DMS 273 (cell line): ENCODE results near the gene CYP19A1.
A peak's percentile ranks its signal among the peaks of the same experiment; 100 is the strongest.
"Not testable (repeated sequence)": the region's sequence is repeated elsewhere in the genome, so short reads cannot be mapped to it uniquely, and the experiment has no call there.

Source experiments
- DNase-seq: peaks from one replicate; lab custom pipeline; 2025; ENCODE audit not compliant: unreplicated experiment; lab: John Stamatoyannopoulos, UW

CYP19A1 gene

GRCh38 chr15:51265037-51265555, 73.3 kb downstream of the CYP19A1 start:
- no peak for DNase-seq

GRCh38 chr15:51263726-51264125, 74.7 kb downstream of the CYP19A1 start:
- no peak for DNase-seq

- no peak for DNase-seq
Measured at GRCh38 chr15:51263116-51263515, 75.3 kb downstream of the CYP19A1 start.

GRCh38 chr15:51262463-51262862, 75.9 kb downstream of the CYP19A1 start:
- no peak for DNase-seq

GRCh38 chr15:51261113-51261512, 77.3 kb downstream of the CYP19A1 start:
- DNase-seq, result not testable (repeated sequence)

GRCh38 chr15:51260202-51260601, 78.2 kb downstream of the CYP19A1 start:
- no peak for DNase-seq

GRCh38 chr15:51255533-51255932, 82.9 kb downstream of the CYP19A1 start:
- no peak for DNase-seq

- DNase-seq, result no peak
Measured at GRCh38 chr15:51253366-51253765, 85.0 kb downstream of the CYP19A1 start.

GRCh38 chr15:51252671-51253070, 85.7 kb downstream of the CYP19A1 start:
- no peak for DNase-seq

GRCh38 chr15:51251556-51251955, 86.8 kb downstream of the CYP19A1 start:
- no peak for DNase-seq

- DNase-seq, result no peak
Measured at GRCh38 chr15:51250217-51251011, 88.0 kb downstream of the CYP19A1 start.

- DNase-seq, result no peak
Measured at GRCh38 chr15:51245628-51246027, 92.8 kb downstream of the CYP19A1 start.

GRCh38 chr15:51244423-51244869, 94.0 kb downstream of the CYP19A1 start:
- no peak for DNase-seq

- DNase-seq, result no peak
Measured at GRCh38 chr15:51243774-51244173, 94.6 kb downstream of the CYP19A1 start.

- DNase-seq, result no peak
Measured at GRCh38 chr15:51240066-51240465, 98.3 kb downstream of the CYP19A1 start.

GRCh38 chr15:51237816-51238215, 100.6 kb downstream of the CYP19A1 start:
- DNase-seq, result no peak

- DNase-seq, result no peak
Measured at GRCh38 chr15:51234176-51234927, 104.0 kb downstream of the CYP19A1 start.

GRCh38 chr15:51232581-51232980, 105.8 kb downstream of the CYP19A1 start:
- DNase-seq, result no peak

- peak; percentile 44 for DNase-seq
Measured at GRCh38 chr15:51229907-51230330, 108.5 kb downstream of the CYP19A1 start.

GRCh38 chr15:51227940-51228732, 110.3 kb downstream of the CYP19A1 start:
- peak; percentile 7 for DNase-seq

GRCh38 chr15:51226576-51227210, 111.7 kb downstream of the CYP19A1 start:
- no peak for DNase-seq
